ENCODE data around the gene ORC5.
A peak's percentile ranks its signal among the peaks of the same experiment; 100 is the strongest.

ORC5 gene

GRCh38 chr7:104231054-104232046, 23.5 kb upstream of the ORC5 start:
- H2AFZ ChIP-seq (ENCODE audit: low read depth, low read length, severe bottlenecking) = no peak overlapping the region
- no peaks in the 10 kb centered on the region for H3K27me3 ChIP-seq (ENCODE audit: low read length)
- H3K4me3 ChIP-seq (ENCODE audit: insufficient read depth, low read length, poor library complexity, severe bottlenecking) = no peak overlapping the region
- no peaks in the 10 kb centered on the region for H3F3A ChIP-seq (ENCODE audit: insufficient read depth)
- TF ChIP-seq EZH2phosphoT487 (conservative IDR thresholded peaks at IDR 0.05; ENCODE audit: low read length) = no peak
- TF ChIP-seq CTCF (IDR thresholded peaks at IDR 0.05; ENCODE audit: insufficient read depth, low read length, poor library complexity, severe bottlenecking) = peak; percentile 91
- H3K9ac ChIP-seq (ENCODE audit: low read length) = no peak overlapping the region
- no peaks in the 10 kb centered on the region for H3K79me2 ChIP-seq (ENCODE audit: insufficient read depth, low read length)
- no peak overlapping the region for H3K4me2 ChIP-seq (ENCODE audit: low read depth, low read length, poor library complexity, severe bottlenecking)
- no peaks in the 10 kb centered on the region for H3K9me2 ChIP-seq (replicated peaks; ENCODE audit: insufficient read depth, low read length)
- no peak overlapping the region for H3K27ac ChIP-seq (ENCODE audit: low read depth, low read length)
- no peaks in the 10 kb centered on the region for H3K9me3 ChIP-seq (ENCODE audit: insufficient read depth, low read length)
- no peaks in the 10 kb centered on the region for H3K36me3 ChIP-seq (ENCODE audit: low read length)
- no peaks in the 10 kb centered on the region for H4K20me1 ChIP-seq (ENCODE audit: low read depth, low read length)

DNA sequence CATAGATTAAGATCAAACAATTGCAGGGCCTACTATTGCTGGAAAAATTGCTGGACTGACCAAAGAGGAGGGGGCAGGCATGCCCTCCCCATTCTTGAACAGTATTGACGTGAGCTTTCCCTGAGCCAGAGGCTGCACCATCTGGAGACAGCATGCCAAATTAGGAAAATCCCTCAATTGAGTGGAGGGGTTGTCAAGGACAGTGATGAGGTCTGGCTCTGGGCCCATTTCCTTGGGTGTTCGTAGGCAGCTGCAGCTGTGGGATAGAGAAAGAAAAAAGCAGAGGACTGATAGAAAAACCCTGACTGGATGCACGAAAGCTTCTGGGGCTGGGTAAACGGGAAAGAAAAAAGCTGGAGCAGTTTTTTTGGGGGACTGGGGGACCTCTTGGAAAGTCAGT, 22.8 kb upstream of the ORC5 start:
- Histone ChIP-seq H3K79me2 (ENCODE audit: insufficient read depth, low read length) (no peaks in the 10 kb centered on the region), H2AFZ (ENCODE audit: low read depth, low read length, severe bottlenecking) (no peak overlapping the region), H3K27me3 (ENCODE audit: low read length) (no peaks in the 10 kb centered on the region), H3K27ac (ENCODE audit: low read depth, low read length) (no peak overlapping the region), H4K20me1 (ENCODE audit: low read depth, low read length) (no peaks in the 10 kb centered on the region), H3K4me3 (ENCODE audit: insufficient read depth, low read length, poor library complexity, severe bottlenecking) (no peak overlapping the region), H3K9me2 (replicated peaks; ENCODE audit: insufficient read depth, low read length) (no peaks in the 10 kb centered on the region), H3K9ac (ENCODE audit: low read length) (no peak overlapping the region), H3K9me3 (ENCODE audit: insufficient read depth, low read length) (no peaks in the 10 kb centered on the region), H3K36me3 (ENCODE audit: low read length) (no peaks in the 10 kb centered on the region), H3F3A (ENCODE audit: insufficient read depth) (no peaks in the 10 kb centered on the region), H3K4me2 (ENCODE audit: low read depth, low read length, poor library complexity, severe bottlenecking) (no peak overlapping the region)
- TF ChIP-seq CTCF (IDR thresholded peaks at IDR 0.05; ENCODE audit: insufficient read depth, low read length, poor library complexity, severe bottlenecking) (no peak), EZH2phosphoT487 (conservative IDR thresholded peaks at IDR 0.05; ENCODE audit: low read length) (no peak)

GRCh38 chr7:104228442-104228841, 20.6 kb upstream of the ORC5 start:
- Histone ChIP-seq H4K20me1 (ENCODE audit: low read depth, low read length) (no peaks in the 10 kb centered on the region), H3K27ac (ENCODE audit: low read depth, low read length) (no peak overlapping the region), H3K4me2 (ENCODE audit: low read depth, low read length, poor library complexity, severe bottlenecking) (no peak overlapping the region), H3F3A (ENCODE audit: insufficient read depth) (no peaks in the 10 kb centered on the region), H3K36me3 (ENCODE audit: low read length) (no peaks in the 10 kb centered on the region), H3K9me2 (replicated peaks; ENCODE audit: insufficient read depth, low read length) (no peaks in the 10 kb centered on the region), H3K27me3 (ENCODE audit: low read length) (no peaks in the 10 kb centered on the region), H3K9ac (ENCODE audit: low read length) (no peak overlapping the region), H3K79me2 (ENCODE audit: insufficient read depth, low read length) (no peaks in the 10 kb centered on the region), H2AFZ (ENCODE audit: low read depth, low read length, severe bottlenecking) (no peak overlapping the region), H3K4me3 (ENCODE audit: insufficient read depth, low read length, poor library complexity, severe bottlenecking) (no peak overlapping the region), H3K9me3 (ENCODE audit: insufficient read depth, low read length) (no peaks in the 10 kb centered on the region)
- TF ChIP-seq EZH2phosphoT487 (conservative IDR thresholded peaks at IDR 0.05; ENCODE audit: low read length) = no peak
- no peak for TF ChIP-seq CTCF (IDR thresholded peaks at IDR 0.05; ENCODE audit: insufficient read depth, low read length, poor library complexity, severe bottlenecking)

Data from SU-DHL-6 (cell line).